DOHH2 (cell line): ENCODE measurements around the gene ALX3.

ENCODE experiments used
- H3F3A ChIP-seq: fragments of 200-600 bp; sonication (generic), shearing (Covaris generic); 2 replicates; pipeline ENCODE4 v1.6.0; 2016; ENCODE audit warnings: antibody characterized with exemption, mild to moderate bottlenecking; ENCODE audit not compliant: control insufficient read depth, insufficient read depth
- H3K27ac ChIP-seq: fragments of 200-600 bp; sonication (generic); 2 replicates; pipeline ENCODE4 v1.5.1; 2014; ENCODE audit warnings: low read depth, mild to moderate bottlenecking, low read length, moderate library complexity
- H3K27me3 ChIP-seq: fragments of 200-600 bp; sonication (generic); 2 replicates; pipeline ENCODE4 v1.6.1; 2014; ENCODE audit warnings: mild to moderate bottlenecking, low read length, mixed read lengths; ENCODE audit not compliant: control insufficient read depth
- H3K36me3 ChIP-seq: fragments of 200-600 bp; sonication (generic); 2 replicates; pipeline ENCODE4 v1.6.1; 2014; ENCODE audit warnings: mild to moderate bottlenecking, low read length, moderate library complexity, mixed read lengths; ENCODE audit not compliant: control insufficient read depth
- H3K4me1 ChIP-seq: fragments of 200-600 bp; sonication (generic); 2 replicates; pipeline ENCODE4 v1.6.1; 2014; ENCODE audit warnings: mild to moderate bottlenecking, low read length, mixed read lengths; ENCODE audit not compliant: control insufficient read depth
- H3K4me2 ChIP-seq: fragments of 200-600 bp; sonication (generic); 2 replicates; pipeline ENCODE4 v1.6.0; 2014; ENCODE audit warnings: mild to moderate bottlenecking, low read length, moderate library complexity
- H3K4me3 ChIP-seq: fragments of 200-600 bp; sonication (generic); 2 replicates; pipeline ENCODE4 v1.5.1; 2014; ENCODE audit warnings: mild to moderate bottlenecking, low read length, mixed read lengths
- H3K79me2 ChIP-seq: fragments of 200-600 bp; sonication (generic); 2 replicates; pipeline ENCODE4 v1.6.1; 2014; ENCODE audit warnings: mild to moderate bottlenecking, low read length, mixed read lengths; ENCODE audit not compliant: control insufficient read depth
- H3K9me2 ChIP-seq: fragments of 200-600 bp; sonication (generic); replicated peaks from 2 replicates; pipeline ENCODE4 v1.6.1; 2014; ENCODE audit warnings: mild to moderate bottlenecking, low read length, mixed read lengths; ENCODE audit not compliant: control insufficient read depth
- H3K9me3 ChIP-seq: fragments of 200-600 bp; sonication (generic); 2 replicates; pipeline ENCODE4 v1.6.1; 2014; ENCODE audit warnings: antibody characterized with exemption, low read length, mixed read lengths; ENCODE audit not compliant: control insufficient read depth, insufficient read depth
- H4K20me1 ChIP-seq: fragments of 200-600 bp; sonication (generic); 2 replicates; pipeline ENCODE4 v1.6.0; 2014; ENCODE audit warnings: low read depth, mild to moderate bottlenecking, antibody characterized with exemption, low read length, moderate library complexity; ENCODE audit not compliant: control insufficient read depth, insufficient read depth
- CTCF ChIP-seq: fragments of 200-600 bp; sonication (generic); IDR thresholded peaks from one replicate; pipeline ENCODE4 v1.5.1; 2014; ENCODE audit warnings: antibody characterized with exemption, mild to moderate bottlenecking, low read depth, low read length; ENCODE audit not compliant: poor library complexity, severe bottlenecking
- EZH2phosphoT487 ChIP-seq: fragments of 200-600 bp; sonication (generic); IDR thresholded peaks from 2 replicates; pipeline ENCODE4 v1.6.1; 2017; ENCODE audit warnings: borderline replicate concordance, mild to moderate bottlenecking, antibody characterized with exemption, low read length, moderate library complexity, mixed read lengths

The ALX3 gene

GRCh38 chr1:110094931-110095654 lies 24.6 kb upstream of the ALX3 start:
- TF ChIP-seq CTCF (no peak), EZH2phosphoT487 (no peak)
- peaks cover 22% of the 10 kb centered on the region for H3K27me3 ChIP-seq
- no peak overlapping the region for H3K4me2 ChIP-seq

GRCh38 chr1:110092991-110093390 lies 22.5 kb upstream of the ALX3 start:
- Histone ChIP-seq H3K4me3 (no peak overlapping the region), H4K20me1 (0 out of 2 replicates have a peak, but pooled peaks cover 5% of the 10 kb centered on the region), H3F3A (no peaks in the 10 kb centered on the region), H3K9me3 (no peaks in the 10 kb centered on the region), H3K4me2 (no peak overlapping the region), H3K36me3 (no peaks in the 10 kb centered on the region), H3K27ac (no peak overlapping the region), H3K27me3 (peaks cover 20% of the 10 kb centered on the region), H3K4me1 (no peaks in the 10 kb centered on the region), H3K79me2 (no peaks in the 10 kb centered on the region), H3K9me2 (no peaks in the 10 kb centered on the region)
- TF ChIP-seq CTCF (no peak), EZH2phosphoT487 (no peak)

More at GRCh38 chr1:110094931-110095654, 24.6 kb upstream of the ALX3 start:
- no peaks in the 10 kb centered on the region for H3K4me1 ChIP-seq
- H4K20me1 ChIP-seq: no peaks in the 10 kb centered on the region
- H3K9me3 ChIP-seq: no peaks in the 10 kb centered on the region
- no peaks in the 10 kb centered on the region for H3K36me3 ChIP-seq
- no peaks in the 10 kb centered on the region for H3K9me2 ChIP-seq
- no peaks in the 10 kb centered on the region for H3K79me2 ChIP-seq
- H3K4me3 ChIP-seq: no peak overlapping the region
- H3F3A ChIP-seq: no peaks in the 10 kb centered on the region
- H3K27ac ChIP-seq: no peak overlapping the region

- H3K27me3 ChIP-seq: peaks cover 28% of the 10 kb centered on the region
- TF ChIP-seq EZH2phosphoT487 (no peak), CTCF (no peak)
- H3K9me2 ChIP-seq: no peaks in the 10 kb centered on the region
- H3F3A ChIP-seq: no peaks in the 10 kb centered on the region
- no peaks in the 10 kb centered on the region for H3K36me3 ChIP-seq
- H4K20me1 ChIP-seq: 0 out of 2 replicates have a peak, but pooled peaks cover 7% of the 10 kb centered on the region
- H3K4me1 ChIP-seq: no peaks in the 10 kb centered on the region
- H3K9me3 ChIP-seq: no peaks in the 10 kb centered on the region
- H3K4me2 ChIP-seq: no peak overlapping the region
- H3K79me2 ChIP-seq: no peaks in the 10 kb centered on the region
- H3K4me3 ChIP-seq: no peak overlapping the region
- H3K27ac ChIP-seq: no peak overlapping the region
Observed at GRCh38 chr1:110091791-110092190, 21.3 kb upstream of the ALX3 start.
